ENCODE measurements around the gene PAWR. TPM values are rescaled to one million over a fixed set of nuclear protein-coding genes. Genes with fewer than 3 reads are reported as not detected.
A peak's percentile ranks its signal among the peaks of the same experiment; 100 is the strongest.
"Not testable (repeated sequence)": the region's sequence is repeated elsewhere in the genome, so short reads cannot be mapped to it uniquely, and the experiment has no call there.

The PAWR gene
- polyA plus RNA-seq, 2 donors: 15.5 to 38.6 TPM

- Histone ChIP-seq H3K27me3 (ENCODE audit: control insufficient read depth in 1 of 2, insufficient read depth in 2 of 2, low read length in 2 of 2) (no peaks in the 10 kb centered on the region), H3K4me1 (ENCODE audit: control insufficient read depth in 2 of 2, insufficient read depth in 2 of 2, low read length in 1 of 2) (no peaks in the 10 kb centered on the region), H3K36me3 (ENCODE audit: control insufficient read depth in 2 of 2, insufficient read depth in 2 of 2, low read length in 1 of 2) (no peaks in the 10 kb centered on the region), H3K4me3 (ENCODE audit: low read depth in 1 of 2, low read length in 2 of 2) (no peak overlapping the region), H3K27ac (ENCODE audit: low read depth in 2 of 2, low read length in 1 of 2) (peak overlapping the region in 1 of 2 donors; percentile 31), H3K9me3 (ENCODE audit: control insufficient read depth in 2 of 2, insufficient read depth in 1 of 2, low read depth in 1 of 2, low read length in 1 of 2) (no peaks in the 10 kb centered on the region)
- 35 to 46% methylated on average over 5 of the region's 5 CpGs for WGBS, 2 donors
Measured at GRCh38 chr12:79547044-79547734, 143.6 kb downstream of the PAWR start.

DNA sequence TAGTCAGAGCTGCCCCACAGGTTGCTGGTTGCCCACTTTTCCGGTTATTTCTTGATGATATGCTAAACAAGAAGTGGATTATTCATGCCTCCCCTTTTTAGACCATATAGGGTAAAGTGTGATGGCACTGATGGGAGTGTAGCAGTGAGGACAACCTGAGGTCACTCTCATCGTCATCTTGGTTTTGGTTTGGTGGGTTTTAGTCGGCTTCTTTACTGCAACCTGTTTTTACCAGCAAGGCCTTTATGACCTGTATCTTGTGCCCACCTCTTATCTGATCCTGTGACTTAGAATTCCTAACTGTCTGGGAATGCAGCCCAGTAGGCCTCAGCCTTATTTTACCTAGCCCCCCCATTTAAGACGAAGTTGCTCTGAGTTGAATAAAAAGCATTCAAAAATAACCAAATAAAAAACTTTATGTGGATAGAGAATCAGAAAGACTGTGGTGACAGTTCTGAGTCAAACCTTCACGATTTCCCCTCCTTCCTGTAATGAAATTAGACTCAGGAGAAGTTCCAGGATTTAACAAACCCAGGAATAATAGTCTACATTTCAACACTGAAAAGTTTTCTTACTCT is 144.2 kb downstream of the PAWR start:
- Histone ChIP-seq H3K4me1 (ENCODE audit: control insufficient read depth in 2 of 2, insufficient read depth in 2 of 2, low read length in 1 of 2) (no peaks in the 10 kb centered on the region), H3K27ac (ENCODE audit: low read depth in 2 of 2, low read length in 1 of 2) (no peak overlapping the region)
- WGBS, 2 donors: 84% methylated on average over 5 of the region's 5 CpGs

GRCh38 chr12:79544439-79544838 is 146.3 kb downstream of the PAWR start:
- H3K4me3 ChIP-seq (ENCODE audit: low read depth in 1 of 2, low read length in 2 of 2); H3K27me3 ChIP-seq (ENCODE audit: control insufficient read depth in 1 of 2, insufficient read depth in 2 of 2, low read length in 2 of 2); H3K9me3 ChIP-seq (ENCODE audit: control insufficient read depth in 2 of 2, insufficient read depth in 1 of 2, low read depth in 1 of 2, low read length in 1 of 2); H3K27ac ChIP-seq (ENCODE audit: low read depth in 2 of 2, low read length in 1 of 2); H3K4me1 ChIP-seq (ENCODE audit: control insufficient read depth in 2 of 2, insufficient read depth in 2 of 2, low read length in 1 of 2); H3K36me3 ChIP-seq (ENCODE audit: control insufficient read depth in 2 of 2, insufficient read depth in 2 of 2, low read length in 1 of 2): not testable (repeated sequence)
- 78 to 80% methylated on average over 3 of the region's 3 CpGs for WGBS, 2 donors

More for the DNA sequence above, 144.2 kb downstream of the PAWR start:
- Histone ChIP-seq H3K27me3 (ENCODE audit: control insufficient read depth in 1 of 2, insufficient read depth in 2 of 2, low read length in 2 of 2) (no peaks in the 10 kb centered on the region), H3K4me3 (ENCODE audit: low read depth in 1 of 2, low read length in 2 of 2) (no peak overlapping the region), H3K36me3 (ENCODE audit: control insufficient read depth in 2 of 2, insufficient read depth in 2 of 2, low read length in 1 of 2) (no peaks in the 10 kb centered on the region), H3K9me3 (ENCODE audit: control insufficient read depth in 2 of 2, insufficient read depth in 1 of 2, low read depth in 1 of 2, low read length in 1 of 2) (no peaks in the 10 kb centered on the region)

- 88 to 89% methylated on average over 3 of the region's 3 CpGs for WGBS, 2 donors
- Histone ChIP-seq H3K27ac (ENCODE audit: low read depth in 2 of 2, low read length in 1 of 2) (no peak overlapping the region), H3K27me3 (ENCODE audit: control insufficient read depth in 1 of 2, insufficient read depth in 2 of 2, low read length in 2 of 2) (no peaks in the 10 kb centered on the region), H3K9me3 (ENCODE audit: control insufficient read depth in 2 of 2, insufficient read depth in 1 of 2, low read depth in 1 of 2, low read length in 1 of 2) (no peaks in the 10 kb centered on the region), H3K4me1 (ENCODE audit: control insufficient read depth in 2 of 2, insufficient read depth in 2 of 2, low read length in 1 of 2) (no peaks in the 10 kb centered on the region), H3K36me3 (ENCODE audit: control insufficient read depth in 2 of 2, insufficient read depth in 2 of 2, low read length in 1 of 2) (no peaks in the 10 kb centered on the region), H3K4me3 (ENCODE audit: low read depth in 1 of 2, low read length in 2 of 2) (no peak overlapping the region)
Measured at GRCh38 chr12:79537675-79538074, 153.1 kb downstream of the PAWR start.

- Histone ChIP-seq H3K27me3 (ENCODE audit: control insufficient read depth in 1 of 2, insufficient read depth in 2 of 2, low read length in 2 of 2) (no peaks in the 10 kb centered on the region), H3K9me3 (ENCODE audit: control insufficient read depth in 2 of 2, insufficient read depth in 1 of 2, low read depth in 1 of 2, low read length in 1 of 2) (no peaks in the 10 kb centered on the region), H3K4me1 (ENCODE audit: control insufficient read depth in 2 of 2, insufficient read depth in 2 of 2, low read length in 1 of 2) (no peaks in the 10 kb centered on the region), H3K4me3 (ENCODE audit: low read depth in 1 of 2, low read length in 2 of 2) (no peak overlapping the region), H3K36me3 (ENCODE audit: control insufficient read depth in 2 of 2, insufficient read depth in 2 of 2, low read length in 1 of 2) (no peaks in the 10 kb centered on the region), H3K27ac (ENCODE audit: low read depth in 2 of 2, low read length in 1 of 2) (no peak overlapping the region)
- WGBS, 2 donors: 98 to 99% methylated on average over 2 of the region's 2 CpGs
Measured at GRCh38 chr12:79535751-79536150, 155.0 kb downstream of the PAWR start.

Other genes with a start within 250 kb of the PAWR start
- 10 to 100 TPM; 17.3 to 24.6 TPM for gene PPP1R12A, start 244.1 kb upstream of the PAWR start, polyA plus RNA-seq

All from esophagus (tissue), 2 donors.